NB4 (cell line): ENCODE measurements around the gene SNRPB2.

Source experiments
- CTCF ChIP-seq: IDR thresholded peaks from one replicate; pipeline ENCODE4 v1.5.1; 2012; ENCODE audit warnings: low read depth, low read length
- MYC ChIP-seq: IDR thresholded peaks from 2 replicates; pipeline ENCODE4 v1.6.1; 2011; ENCODE audit warnings: low read depth, low read length
- POLR2A ChIP-seq: IDR thresholded peaks from 2 replicates; pipeline ENCODE4 v1.6.1; 2011; ENCODE audit warnings: mild to moderate bottlenecking; ENCODE audit not compliant: insufficient read length; ENCODE audit errors: extremely low read depth
- TF ChIP-seq, protein P1 (sequence below): IDR thresholded peaks from 2 replicates; pipeline ENCODE4 v1.6.1; 2011; ENCODE audit warnings: low read depth, low read length

DNA sequence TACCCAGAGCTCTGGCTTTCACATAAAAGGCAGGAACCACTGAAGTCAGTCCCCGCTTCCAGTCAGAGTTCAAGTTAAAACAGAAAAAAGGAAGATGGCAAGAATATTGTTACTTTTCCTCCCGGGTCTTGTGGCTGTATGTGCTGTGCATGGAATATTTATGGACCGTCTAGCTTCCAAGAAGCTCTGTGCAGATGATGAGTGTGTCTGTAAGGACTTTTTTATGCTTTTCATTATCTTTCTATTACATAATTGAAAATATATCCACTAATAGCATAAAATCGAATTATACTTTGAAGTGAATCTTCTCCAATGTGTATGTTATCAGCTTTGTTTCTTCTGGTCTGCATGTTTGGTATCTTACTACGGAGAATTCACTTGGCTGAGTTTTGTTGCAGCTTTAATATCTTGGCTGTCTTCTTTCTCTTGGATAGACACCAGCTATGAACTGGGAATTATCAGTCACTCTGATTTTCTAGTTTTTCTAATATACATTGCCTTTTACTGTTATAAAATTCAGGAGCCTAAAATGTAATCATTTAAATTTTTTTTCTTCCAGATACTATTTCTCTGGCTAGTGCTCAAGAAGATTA lies 18.6 kb downstream of the SNRPB2 start, which contains the start of gene OTOR:
- TF ChIP-seq CTCF (no peak), POLR2A (no peak), MYC (no peak)
- TF ChIP-seq, protein P1, sequence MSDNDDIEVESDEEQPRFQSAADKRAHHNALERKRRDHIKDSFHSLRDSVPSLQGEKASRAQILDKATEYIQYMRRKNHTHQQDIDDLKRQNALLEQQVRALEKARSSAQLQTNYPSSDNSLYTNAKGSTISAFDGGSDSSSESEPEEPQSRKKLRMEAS = no peak
